GM19239 (cell line): ENCODE data around the gene RAMAC.
"Not testable (repeated sequence)": the region's sequence is repeated elsewhere in the genome, so short reads cannot be mapped to it uniquely, and the experiment has no call there.

Experiments
- DNase-seq: peaks from one replicate; pipeline ENCODE4 v3.0.0; 2011; ENCODE audit warnings: low spot score; ENCODE audit not compliant: insufficient read length
- FAIRE-seq: peaks from 2 replicates; lab custom pipeline; 2011; peaks lifted over from hg19 to GRCh38; lab: Jason Lieb, UNC

RAMAC gene

DNA sequence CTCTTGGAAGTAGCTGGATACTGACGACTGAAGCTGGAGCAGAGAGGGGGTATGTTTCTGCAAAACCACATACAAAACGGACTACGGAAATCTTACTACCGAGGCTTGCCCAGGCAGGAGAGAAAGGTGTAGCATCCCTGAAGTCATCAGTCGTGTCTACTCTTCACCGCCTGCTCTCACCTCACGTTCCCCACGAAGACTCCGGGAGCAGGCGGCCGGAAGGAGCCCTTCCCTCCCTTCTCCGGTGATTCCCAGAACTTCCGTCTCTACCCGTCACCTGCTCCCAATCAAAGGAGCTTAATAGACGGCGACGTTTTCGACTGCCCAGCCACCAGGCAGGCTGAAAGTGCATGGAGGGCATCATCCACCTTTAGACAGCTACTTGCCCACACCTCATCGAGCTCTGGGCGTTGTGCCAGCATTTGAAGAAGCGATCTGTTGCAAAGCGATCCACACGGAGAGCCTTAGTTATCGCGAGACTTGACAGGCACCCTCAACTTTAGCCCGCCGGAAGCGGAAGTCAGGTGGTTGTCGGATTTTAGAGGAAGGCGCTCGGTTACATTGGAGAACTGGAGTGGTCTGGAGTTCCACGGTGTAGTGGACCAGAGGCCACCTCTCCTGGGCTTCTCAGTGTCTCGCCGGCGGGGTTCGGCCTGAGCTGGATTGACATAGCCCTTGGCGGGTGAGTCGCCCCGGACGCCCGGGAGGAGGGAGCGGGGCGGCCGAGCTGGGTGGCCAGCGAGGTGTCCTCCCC lies at the start of gene RAMAC:
Gene RAMAC, plus strand, starts transcription at position 523 of the 754 bp plus-strand sequence. CDS start 2,809 bp downstream, outside the sequence.
- DNase-seq (peak; percentile 88), FAIRE-seq (peak; percentile 98)

DNA sequence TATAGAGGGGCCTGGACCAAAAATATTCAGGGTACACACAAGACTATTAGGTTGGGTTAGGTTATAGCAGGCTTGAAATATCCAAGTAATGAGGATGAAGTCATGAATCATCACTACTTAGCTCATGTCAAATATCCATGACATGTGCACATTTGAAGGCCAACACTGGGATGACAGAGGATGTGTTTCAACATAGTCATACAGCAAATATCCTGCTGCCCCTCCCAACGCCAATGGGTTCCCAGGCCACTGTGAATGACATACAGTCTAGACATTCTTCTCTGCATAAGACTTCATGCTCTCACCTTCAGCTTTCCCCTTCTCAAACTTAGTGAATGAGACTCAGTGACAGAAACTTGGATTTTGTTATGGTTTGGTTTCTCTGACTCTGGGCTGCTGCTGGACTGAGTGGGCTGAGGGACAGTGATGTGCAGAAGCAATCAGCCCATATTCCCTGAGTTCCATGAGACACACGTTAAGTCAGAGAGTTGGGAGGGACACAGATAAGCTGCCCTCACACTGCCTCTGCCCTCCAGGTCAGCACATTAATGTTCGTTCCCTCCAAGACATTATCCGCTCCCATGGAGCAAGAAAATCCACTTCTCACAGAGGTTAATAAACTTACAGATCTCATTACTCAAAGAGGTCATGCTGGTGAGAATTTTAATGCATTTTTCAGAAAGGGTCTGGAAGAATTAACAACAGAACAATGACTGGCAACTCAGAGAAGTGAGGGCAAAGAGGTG lies 48.9 kb upstream of the RAMAC start:
- DNase-seq (no peak), FAIRE-seq (no peak)

DNA sequence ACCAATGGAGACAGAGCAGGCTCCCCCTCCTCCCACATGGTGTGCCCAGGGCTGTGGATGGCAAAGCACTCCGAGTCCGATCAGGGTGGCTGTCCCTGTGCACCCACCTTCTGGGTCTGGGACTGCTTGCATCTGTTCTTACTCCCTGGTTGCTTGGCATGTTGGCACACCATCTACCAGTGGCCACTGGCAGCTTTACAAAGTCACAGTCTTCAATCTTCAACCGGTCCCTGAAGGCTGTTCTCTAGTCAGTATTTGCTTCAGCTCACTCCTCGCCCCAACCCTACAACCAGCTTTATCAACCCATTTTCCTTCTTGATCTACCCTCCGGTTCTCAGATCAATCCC lies 48.3 kb upstream of the RAMAC start:
- FAIRE-seq: no peak
- DNase-seq: no peak

DNA sequence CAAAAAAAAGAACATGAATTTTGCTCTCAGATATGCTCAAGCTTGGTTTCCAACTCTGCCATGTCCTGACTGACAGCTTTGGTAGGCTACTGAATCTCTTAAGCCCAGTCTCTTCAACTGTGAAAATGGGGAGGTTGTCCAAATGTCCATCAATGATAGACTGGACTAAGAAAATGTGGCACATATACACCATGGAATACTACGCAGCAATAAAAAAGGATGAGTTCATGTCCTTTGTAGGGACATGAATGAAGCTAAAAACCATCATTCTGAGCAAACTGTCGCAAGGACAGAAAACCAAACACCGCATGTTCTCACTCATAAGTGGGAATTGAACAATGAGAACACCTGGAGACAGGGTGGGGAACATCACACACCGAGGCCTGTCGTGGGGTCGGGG lies 46.3 kb upstream of the RAMAC start:
- not testable (repeated sequence) for DNase-seq, FAIRE-seq

DNA sequence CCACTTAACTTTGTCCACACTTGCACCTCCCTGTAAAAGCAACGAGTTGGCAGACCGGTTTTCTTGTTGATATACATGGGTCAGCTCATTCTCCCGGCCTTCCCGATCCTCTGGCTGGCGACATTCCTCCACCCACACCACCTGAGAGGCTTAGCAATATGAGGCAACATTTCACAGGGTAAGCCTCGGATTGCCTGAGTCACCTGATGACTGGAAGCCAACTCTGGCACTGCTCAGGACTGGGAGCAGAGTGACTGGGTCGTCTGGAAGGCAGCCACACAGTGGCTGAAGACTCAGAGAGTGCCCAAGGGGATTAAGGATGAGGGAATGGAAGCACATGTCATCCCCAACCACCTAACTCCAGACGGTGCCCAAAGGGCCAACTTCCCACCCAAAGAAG lies 43.3 kb upstream of the RAMAC start:
- no peak for FAIRE-seq
- no peak for DNase-seq

DNA sequence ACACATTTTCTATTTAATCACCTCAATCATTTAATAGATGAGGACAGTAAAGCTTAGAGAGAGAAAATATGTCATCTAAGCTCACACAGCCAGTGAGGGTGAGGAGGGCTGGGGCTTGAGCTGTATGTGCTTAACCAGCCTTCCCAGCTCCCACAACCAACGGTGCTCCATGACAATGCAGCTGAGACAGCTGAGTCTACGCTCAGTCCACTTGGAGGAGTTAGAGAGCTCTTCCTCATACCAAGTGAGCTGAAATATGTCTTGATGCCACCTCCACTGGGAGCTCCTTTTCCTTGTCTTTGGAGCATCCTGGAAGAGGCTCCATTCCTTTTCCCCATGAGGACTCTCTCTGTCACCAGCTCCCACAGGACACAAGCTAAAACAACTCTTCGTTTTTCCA lies 42.8 kb upstream of the RAMAC start:
- no peak for DNase-seq
- no peak for FAIRE-seq

DNA sequence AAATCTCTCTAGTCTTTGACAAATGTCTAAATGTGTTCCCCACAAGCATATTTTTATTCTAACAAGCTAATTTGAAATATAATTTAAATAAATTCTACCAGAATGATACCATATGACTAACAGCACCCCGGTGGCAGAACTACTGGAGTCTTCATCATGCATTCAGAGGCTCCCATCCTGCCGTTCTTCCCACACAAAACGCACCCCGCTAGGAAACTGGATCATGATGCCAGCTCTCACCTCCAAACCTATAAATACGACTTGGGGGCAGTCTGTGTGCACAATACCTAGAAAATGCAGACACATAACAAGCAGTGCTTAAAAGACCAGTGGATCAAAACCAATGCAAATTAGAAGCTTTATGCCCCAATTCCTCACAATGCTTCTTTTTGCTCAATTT lies 42.0 kb upstream of the RAMAC start:
- no peak for DNase-seq
- FAIRE-seq: no peak

DNA sequence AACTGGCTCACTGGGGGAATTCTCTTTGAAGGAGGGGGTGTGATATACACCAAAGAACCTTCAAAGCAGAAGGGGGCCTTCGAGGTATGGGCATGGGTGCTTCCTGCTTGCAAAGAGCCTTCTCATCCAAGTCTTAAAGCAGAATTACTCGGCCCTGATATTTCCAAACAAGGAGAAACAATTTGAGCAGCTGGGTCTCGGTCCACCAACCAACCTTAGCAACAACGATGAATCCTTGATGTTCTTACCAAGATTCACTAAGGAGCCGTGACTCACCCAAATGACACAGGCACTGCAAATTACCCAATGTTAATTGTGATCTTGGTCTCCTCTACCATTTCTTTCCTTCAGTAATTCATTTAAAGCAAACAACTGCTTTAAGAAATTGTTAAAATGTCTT lies 41.2 kb upstream of the RAMAC start:
- no peak for FAIRE-seq
- DNase-seq: no peak

DNA sequence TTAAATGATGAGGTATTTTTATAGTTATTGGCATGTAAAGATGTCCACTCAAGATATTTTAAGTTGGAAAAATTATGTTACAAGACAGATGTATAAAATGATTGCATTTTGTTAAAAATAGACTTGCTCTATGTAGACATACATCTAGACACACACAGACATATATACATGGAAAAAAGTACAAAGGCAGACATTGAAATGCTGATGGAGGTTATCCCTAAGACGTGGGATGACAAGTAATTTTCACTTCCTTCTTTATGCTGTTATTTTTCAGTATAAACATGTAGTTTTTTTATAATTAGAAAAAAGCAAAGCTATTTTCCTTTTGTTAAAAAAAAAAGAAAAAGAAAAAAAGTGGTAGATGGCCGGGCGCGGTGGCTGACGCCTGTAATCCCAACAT lies 40.7 kb upstream of the RAMAC start:
- FAIRE-seq (no peak), DNase-seq (no peak)

DNA sequence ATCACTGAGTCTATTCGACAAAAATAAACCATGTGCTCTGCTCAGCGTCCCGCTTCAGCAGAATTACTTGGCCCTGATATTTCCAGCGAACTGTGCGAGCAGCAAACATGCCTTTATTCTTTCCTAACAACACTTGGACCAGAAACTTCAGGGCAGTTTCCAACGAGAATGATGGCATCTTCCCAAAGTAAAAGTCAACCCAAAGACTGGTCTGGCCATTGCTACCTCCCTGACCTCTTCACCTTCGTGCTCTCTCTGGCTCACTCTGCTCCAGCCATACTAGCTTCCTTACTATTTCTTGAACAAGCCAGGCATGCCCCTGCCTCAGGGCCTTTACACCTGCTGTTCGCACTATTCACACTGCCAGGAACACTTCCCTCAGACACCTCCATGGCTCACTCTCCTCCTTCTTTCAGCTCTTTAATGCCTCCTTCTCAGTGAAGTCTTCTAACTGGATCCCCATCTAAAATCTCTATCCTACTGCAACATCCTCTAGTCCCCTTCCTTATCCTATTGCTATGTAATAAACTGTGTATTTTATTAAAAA lies 39.8 kb upstream of the RAMAC start:
- FAIRE-seq (no peak), DNase-seq (no peak)

DNA sequence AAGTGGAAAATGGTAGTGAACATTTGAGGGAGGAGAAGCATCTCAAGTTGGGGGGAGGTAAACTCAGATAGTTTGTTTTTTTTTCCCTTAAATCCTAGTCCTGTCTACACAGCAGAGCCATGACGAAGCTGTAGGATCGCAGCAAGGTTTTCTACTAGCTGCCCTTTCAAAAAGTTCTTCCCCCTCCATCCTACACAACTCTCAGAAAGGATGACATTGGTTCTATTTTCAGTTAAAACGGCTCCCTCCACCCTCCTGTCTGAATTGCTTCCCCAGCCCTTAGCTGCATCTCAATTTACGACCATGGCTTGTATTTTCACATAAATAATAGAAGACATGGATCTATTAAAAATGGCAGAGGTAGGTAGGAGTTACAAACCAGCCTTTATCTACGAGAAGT lies 35.7 kb upstream of the RAMAC start:
- FAIRE-seq: no peak
- no peak for DNase-seq

DNA sequence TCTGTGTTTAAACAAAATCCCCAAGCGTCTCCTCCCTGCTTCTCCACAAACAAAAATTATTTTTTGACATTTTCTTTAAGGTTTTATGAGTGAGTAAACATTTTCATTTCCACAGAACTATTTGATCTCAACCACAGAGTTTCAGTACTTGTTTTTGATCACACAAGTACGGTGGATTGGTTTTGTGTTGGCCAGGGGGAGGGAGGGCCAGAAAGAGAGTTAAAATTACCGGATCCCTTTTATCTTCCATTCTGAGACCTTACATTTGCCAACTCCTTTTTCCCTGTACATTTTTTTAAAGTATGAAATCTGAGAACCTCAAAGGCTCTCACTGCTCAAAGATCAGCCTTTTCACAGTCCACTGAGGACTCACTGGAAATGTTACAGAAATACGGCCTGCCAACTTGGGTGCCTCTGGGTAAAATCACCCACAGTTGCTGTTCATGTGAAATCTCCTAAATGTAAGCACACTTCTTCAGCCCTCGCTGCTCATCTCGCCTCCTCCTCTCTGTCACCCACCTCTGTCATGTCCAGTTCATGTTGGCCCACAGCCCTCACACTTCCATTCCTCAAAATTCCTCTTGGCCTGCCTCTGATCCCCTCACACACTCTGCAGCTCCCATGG lies 35.2 kb upstream of the RAMAC start:
- FAIRE-seq (no peak), DNase-seq (peak; percentile 50)

DNA sequence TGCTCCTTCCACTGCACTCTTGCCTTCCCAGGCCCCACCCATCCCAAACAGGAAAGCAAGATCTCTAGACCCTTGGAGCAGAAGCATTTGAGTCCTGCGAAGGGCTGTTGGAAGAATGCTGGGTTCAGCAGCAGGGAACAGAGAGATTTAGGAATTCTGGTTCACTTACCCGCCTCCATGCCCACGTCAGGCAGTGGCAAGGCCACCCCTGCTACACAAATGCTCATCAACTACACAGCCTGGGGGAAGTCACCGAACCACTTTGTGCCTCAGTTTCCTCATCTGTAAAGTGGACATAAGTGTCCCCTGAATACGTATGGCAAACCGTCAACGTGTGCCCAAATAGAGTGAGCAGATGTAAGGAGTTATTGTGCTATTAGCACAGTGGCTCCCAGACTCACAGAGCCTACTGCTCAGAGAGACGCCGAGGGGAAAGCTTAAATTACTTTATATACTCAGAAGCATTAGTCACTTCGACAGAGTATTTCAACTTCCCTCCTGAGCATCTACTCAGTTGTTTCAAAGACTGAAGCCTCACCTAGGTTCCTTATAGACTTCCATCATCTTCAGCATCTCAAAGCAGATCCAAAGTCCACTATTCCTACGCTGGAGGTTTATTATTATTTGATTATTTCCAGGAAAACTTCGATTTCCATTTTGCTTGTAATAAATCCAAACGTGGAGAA lies 34.4 kb upstream of the RAMAC start:
- FAIRE-seq (no peak), DNase-seq (no peak)

DNA sequence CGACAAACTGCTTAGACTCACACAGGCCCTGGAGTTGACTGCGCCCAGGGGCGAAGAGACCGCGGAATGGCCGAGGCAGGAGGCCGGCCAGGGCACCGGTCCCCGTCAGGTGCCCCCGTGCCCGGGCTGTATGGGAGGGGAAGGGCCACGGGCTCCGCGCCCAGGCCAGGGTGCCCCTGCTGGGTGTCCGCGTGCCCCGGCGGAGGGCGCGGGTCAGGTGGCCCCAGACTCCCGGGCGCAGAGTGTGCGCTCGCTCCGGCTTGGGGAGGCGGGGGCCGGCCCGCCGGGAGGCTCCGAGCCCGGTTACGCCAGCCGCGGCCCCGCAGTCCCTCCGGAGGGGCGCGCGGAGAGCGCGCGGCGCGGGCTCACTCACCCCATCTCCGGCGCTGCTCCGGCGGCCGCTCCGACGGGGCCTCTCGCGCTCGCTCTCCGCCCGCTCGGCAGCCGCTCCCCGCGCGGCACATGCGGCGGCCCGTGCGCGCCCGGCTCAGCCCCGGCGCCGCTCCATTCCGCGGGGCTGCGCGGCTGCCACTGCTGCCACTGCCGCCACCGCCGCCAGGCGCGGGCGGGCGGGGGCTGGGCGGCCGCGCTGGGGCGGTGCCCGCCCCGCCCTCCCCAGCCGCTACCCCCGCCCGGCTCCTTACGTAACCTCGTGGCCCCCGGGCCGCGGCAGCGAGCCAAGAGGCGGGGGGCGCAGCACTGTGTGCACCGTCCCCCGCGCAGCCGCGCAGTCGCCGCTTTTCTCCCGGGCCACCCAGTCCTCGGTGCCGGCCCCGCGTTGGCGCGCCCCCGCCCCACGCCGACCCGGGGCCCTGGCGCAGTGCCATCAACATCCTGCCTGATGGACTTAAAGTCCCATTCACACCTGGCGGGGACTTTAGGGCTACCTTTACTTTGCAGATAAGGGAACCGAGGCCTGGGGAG lies 33.6 kb upstream of the RAMAC start, which contains the start of gene HOMER2:
Gene HOMER2, minus strand, starts transcription at position 563 of the 924 bp plus-strand sequence. Its CDS starts 185 bp downstream, at position 378.
- FAIRE-seq: no peak
- DNase-seq: peak; percentile 28

DNA sequence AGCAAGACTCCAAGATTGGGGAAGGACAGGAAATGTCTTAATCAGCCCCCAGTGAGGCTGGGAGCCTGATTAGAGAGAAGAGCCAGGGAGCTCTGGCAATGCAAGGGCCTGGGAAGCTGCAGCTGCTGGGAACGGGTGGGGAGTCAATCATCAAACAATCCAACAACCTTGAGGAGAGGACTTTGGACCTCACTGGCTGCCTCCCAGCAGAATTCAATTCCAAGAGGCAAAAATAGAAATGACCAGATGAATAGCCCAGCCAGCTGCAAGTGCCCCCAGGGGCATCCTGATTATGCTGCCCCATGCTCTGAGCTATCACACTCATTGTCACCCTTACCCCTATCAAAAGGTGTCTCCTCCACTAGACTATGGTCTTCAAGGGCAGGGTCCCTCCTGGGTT lies 27.4 kb upstream of the RAMAC start:
- DNase-seq: no peak
- no peak for FAIRE-seq

DNA sequence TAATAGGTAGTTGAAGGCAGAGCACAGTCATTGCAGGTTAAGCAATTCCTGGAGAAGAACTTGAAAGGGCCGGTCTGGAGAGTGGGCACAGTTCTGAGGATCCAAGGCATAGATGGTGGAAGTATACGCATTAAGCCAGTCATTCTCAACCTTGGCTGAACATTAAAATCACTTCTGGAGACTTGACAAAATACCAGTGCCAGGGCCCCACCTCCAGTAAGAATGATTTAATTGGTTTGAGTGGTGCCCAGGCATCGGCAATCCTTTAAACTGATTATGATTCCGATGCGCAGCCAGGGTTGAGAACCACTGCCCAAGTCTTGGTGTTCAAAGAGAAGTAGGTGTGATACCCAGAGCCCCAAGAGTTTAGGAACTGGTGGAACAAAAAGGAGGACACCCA lies 26.6 kb upstream of the RAMAC start:
- FAIRE-seq (no peak), DNase-seq (no peak)

DNA sequence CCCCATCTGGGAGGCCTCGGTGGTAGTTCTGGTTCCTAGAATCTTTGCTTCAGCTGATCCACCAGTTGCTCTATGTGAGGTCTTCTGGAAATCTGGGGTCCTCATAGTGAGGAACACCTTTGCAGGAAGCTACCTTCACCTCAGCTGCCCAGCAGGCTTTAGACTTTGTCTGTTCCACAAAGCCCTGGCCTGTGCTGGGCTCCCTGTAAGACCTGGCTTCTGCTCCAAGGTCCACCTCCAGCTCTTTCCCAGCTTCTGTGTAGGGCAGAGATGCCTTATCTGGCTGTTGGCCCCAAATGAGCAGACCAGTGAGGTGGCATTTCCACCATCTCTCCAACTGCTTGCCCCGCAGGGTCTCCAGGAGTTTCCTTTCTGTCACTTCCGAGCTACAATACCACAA lies 25.2 kb upstream of the RAMAC start:
- no peak for DNase-seq
- FAIRE-seq: no peak

DNA sequence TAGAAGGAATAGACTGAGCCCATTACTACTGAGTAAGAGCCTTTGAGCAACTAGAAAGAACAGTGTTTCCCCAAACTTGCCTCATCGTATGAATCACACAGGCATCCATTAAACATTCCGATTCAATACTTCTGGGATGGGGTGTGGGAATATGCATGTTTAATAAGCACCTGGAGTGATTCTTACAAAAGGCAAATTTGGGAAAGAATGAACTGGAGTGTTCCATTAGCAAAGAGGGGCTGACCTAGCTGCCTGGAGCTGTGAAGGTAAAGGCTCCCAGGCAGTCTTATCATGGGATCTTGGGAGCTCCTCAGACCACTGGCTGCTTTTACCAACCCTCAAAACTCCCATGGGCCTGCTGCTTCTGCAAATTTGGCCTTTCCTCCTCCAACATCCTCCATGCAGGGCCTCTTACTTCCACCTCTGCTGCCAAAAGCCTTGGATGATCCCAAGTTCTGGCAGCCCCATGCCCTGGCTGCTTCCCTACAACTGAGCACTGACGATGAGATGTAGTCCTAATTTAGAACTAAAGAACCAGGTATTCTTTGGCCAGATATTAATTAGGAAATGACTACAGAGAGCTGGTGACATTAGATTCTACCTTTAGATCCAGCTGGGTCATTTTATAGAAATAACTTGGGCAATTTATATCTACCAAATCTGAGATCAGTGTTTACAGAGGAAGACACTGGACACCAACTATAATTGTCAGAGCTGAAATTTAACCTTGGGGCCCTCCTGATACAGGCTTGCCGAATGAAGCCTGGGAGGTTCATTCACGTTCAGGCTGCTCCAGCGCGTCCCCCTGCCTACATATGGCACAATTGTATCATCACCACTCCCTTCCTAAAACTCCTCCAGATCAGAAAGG lies 22.3 kb upstream of the RAMAC start:
- no peak for FAIRE-seq
- no peak for DNase-seq
